ENCODE results near the gene NLE1.
"Not testable (repeated sequence)": the region's sequence is repeated elsewhere in the genome, so short reads cannot be mapped to it uniquely, and the experiment has no call there.

The NLE1 gene

DNA sequence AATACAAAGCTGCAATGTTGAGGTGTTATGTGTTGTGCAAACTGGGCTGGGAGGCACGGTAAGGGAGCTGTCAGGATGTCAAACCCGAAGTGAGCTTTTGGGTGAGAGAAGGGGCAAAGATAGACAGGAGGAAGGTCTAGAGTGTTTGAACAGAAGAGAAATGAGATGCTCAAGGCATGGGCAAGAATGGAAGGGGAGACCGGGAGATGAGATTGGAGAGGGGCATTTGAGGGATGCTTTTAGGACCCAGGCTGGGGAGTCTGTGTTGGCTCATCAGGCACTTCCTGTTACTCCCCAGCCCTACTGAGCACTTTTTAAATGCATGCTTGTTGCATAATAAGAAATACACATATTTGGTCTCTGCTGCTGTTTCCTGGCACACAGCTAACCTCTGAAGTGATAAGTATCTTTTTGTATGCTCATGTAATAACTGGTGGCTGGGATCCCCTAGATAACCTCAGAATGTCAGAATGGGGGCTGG is 19.2 kb upstream of the NLE1 start:
- DNase-seq, result no peak

DNA sequence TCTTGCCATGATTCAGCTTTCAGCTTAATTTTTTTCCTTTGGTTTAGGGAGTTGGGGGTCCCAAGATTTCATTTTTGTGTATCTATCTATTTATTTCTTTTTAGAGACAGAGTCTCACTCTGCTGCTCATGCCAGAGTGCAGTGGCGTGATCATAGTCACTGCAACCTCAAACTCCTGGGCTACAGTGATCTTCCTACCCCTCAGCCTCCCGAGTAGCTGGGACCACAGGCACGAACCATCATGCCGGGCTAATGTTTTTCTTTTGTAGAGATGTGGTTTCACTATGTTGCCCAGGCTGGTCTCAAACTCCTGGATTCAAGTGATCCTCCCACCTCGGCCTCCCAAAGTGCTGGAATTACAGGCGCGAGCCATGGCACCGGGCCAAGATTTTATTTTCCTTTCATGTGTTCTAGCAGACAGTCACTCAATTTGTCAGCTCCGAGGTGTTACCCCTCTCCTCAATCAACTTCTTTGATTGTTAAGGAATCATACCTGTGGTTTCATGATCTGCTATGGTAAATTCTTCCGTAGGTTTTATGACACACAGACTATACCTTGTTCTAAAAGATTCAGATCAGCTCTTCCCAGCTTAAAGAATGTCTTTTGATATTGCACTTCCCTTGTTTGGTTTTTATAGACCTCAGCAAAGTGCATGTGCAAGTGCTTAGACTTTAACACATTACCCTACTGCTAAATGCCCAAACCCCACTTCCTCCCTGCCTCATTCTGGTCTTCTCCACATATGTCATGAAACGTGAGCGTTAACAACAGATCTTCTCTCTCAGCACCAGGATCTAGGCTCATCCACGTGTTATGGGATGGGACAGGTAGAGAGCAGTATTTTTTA is 18.5 kb upstream of the NLE1 start:
- DNase-seq, result peak; percentile 74

DNA sequence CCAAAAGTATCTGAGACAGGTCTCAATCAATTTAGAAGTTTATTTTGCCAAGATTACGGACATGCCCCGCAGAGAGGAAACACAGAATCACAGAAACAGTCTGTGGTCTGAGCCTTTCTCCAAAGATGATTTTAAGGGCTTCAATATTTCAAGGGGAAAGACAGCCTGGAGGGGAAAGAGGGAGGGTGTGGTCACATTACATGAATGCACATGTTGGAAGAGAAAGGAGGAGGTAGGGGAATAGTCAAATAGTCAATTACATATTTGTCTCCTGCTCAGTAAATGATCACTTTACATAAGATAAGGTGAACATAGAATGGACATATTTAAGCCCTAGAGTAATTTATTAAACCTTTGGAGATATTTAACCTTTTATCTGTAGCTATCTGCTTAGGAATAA is 17.8 kb upstream of the NLE1 start:
- DNase-seq, result no peak

DNA sequence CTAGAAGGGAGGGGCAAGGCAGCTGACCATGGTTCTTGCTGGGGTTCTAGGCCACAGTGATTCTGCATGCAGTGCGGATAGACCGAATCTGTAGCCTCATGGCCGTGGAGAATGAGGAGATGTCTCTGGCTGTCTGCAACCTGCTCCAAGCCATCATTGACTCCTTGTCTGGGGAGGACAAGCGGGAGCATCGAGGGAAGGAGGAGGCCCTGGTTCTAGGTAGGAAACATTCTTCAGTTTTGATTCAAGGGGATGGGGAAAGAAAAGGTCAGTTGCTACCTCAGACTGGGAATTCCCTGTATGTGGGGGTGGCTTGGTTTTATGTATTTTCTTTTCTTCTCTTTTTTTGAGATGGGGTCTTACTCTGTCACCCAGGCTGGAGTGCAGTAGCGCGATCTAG is 13.1 kb upstream of the NLE1 start:
- DNase-seq, result no peak

DNA sequence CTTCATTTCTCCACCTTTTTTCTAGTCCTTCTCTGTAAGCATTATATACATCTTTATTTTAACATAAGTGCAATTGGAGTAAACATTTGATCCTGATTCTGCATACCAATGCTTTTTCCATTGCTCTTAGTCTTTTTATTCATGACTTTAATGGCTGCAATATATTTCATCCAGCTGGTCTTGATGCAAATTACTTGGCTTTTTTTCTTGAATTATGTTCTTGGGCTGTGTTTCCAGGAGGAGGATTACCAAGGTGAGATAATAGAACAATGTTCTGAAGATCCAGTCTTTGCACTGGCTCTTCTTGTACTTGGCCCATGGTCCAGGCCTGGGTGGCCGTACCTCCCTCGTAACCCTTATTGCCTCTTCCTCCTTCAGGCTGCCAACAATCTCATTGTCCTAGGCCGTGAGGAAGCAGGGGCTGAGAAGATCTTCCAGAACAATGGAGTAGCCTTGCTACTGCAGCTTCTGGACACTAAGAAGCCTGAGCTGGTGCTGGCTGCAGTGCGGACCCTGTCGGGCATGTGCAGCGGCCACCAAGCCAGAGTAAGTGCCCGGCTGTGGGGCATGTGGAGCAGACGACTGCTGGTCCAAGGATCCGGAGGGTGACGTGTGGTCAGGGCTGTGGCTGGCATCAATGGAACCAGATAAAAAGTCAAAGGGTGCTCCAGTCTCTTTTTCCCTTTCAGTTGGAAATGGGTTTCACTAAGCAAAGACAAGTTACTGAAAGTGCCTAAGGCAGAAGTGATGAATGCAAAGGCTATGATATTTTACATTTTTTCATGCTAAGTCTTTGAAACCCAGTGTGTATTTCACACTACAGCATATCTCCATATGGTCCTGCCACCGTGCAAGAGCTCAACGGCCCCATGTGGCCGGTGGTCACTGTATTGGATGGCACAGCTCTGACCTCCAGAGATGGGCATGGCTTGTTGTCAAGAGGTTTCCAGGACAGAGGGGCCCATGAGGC is 12.4 kb upstream of the NLE1 start:
- no peak for DNase-seq

DNA sequence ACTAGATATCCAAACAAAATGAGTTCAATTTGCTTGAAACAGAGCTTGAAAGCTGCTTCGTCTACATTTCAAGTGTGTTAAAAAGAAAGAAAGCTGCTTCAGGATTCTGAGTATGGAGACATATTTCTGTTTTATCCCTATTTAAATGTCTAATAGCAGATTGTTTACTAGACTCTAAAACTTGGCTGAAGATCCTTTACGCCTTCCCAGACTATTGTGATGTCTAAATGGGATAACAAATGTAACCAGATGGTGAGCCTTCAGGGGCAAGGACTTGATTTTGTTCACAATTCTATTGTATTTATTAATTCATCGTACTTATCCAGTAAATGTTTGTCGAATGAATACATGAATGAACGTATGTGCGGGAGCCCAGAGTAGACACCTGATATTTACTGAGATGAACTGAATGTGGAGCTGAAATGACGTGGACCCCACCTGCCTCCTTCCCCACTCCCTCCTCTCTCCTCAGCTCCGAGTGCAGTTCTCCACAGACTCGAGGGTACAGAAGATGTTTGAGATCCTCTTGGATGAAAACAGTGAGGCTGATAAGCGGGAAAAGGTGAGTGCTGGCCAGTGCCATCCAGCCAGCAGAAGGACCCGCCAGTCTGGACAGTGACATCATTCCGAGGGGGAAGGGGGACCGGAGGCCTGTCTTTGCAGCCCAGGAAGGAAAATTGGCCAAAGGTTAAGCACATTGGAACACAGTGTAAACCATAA is 10.5 kb upstream of the NLE1 start:
- DNase-seq, result no peak

DNA sequence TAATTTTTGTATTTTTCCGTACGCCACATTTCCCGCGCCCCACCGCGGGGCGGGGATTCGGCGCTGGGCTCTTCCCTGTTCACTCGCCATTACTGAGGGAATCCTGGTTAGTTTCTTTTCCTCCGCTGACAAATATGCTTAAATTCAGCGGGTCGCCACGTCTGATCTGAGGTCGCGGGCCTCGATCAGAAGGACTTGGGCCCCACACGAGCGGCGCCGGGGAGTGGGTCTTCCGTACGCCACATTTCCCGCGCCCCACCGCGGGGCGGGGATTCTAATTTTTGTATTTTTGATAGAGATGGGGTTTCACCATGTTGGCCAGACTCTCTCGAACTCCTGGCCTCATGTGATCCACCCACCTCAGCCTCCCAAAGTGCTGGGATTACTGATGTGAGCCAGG is 9.0 kb upstream of the NLE1 start:
- not testable (repeated sequence) for DNase-seq

DNA sequence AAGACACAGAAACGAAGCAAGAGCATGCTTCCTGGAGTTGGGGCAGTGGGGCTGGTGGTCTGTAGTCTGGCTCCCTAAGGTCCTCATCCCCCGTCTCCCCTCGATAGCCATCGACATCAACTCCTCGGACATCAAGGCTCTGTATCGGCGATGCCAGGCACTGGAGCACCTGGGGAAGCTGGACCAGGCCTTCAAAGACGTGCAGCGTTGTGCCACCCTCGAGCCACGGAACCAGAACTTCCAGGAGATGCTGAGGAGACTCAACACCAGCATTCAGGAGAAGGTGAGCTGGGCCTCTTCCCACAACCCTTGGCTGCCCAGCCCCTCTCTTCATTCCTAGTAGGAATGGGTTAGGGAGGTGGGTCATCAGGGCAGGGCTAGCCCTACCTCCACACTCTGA is 7.8 kb upstream of the NLE1 start:
- no peak for DNase-seq

DNA sequence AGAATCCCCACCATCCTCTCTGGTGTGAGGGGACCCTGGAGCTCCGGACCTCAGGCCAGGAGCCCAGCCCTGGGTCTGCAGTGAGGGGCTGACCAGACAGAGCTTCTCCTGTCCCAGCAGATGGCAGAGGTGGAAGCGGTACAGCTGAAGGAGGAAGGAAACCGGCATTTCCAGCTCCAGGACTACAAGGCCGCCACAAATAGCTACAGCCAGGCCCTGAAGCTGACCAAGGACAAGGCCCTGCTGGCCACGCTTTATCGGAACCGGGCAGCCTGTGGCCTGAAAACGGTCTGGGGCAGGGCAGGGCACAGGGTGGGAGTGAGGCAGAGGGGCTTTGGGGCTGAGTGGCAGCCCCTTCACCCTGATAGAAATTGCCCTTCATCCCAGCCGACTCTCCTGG is 6.0 kb upstream of the NLE1 start:
- no peak for DNase-seq

DNA sequence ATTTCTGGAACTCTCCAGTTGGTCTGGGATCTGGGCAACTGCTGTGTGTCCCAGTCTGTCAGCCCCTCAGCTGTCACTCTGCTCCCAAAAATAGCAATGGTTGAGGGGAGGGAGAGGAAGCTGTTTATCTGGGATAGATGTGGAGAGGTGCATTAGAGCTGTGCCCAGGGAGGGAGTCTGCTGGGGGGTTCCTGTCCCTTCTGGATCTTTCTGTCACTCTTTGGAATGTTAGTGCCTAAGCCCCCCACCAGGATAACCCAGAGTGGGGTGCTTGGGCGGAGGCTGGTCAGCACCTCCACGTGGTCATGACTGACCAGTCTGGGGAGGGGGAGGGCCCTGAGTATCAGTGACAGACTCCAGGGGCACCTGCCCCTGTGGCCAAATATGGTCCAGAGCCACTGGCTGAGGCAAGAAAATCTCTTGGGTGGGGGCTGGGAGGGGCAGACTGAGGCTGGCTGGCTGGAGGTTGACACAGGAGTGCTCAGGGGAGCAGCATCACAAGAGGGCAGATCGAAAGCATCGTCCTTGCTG is 5.3 kb upstream of the NLE1 start, which contains the start of gene UNC45B:
TSS of gene UNC45B (plus strand) at position 443 of the 531 bp plus-strand sequence. CDS start 447 bp downstream, outside the sequence.
- no peak for DNase-seq

DNA sequence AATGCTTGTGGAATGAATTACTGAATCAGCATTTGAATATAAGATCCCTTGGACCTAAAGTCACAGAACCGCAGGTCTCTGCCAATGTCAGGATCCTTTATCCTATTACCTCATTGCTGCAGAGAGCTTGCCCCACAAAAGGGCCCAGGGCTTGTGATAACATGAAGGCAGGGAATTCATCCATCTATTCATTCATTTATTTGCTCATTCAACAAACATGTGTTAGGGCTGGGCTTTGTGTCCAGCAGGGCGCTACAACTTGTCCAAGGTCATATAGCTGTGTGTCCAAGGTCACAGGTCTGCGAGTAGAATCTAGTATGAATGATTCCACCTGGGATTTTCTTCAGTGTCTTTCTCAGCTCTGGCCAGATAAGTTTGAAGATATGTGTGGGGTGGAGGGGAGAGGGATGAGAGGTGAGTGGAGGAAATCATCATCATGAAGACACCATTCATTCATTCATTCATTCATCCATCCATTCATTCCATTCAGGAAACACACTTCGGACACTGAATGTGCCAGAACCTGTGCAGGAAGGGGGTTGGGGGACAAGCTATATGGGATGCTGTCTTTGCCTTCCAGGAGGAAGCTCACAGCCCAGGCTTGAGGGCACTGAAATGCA is 4.2 kb upstream of the NLE1 start:
- no peak for DNase-seq

DNA sequence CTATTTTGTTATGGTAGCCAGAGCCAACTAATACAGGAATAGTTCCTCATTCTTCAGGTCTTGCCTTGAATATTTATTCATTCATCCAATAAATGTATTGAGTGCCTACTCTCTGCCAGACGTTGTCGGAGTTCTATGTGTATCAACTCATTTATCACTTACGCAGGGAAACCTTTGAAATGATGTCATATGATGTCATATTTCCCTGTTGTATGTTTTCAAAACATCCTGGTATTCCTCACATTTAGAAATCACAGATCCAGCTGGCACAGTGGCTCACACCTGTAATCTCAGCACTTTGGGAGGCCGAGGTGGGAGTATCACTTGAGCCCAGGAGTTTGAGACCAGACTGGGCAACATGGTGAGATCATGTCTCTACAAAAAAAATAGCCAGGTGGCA is 2.7 kb upstream of the NLE1 start:
- no peak for DNase-seq

DNA sequence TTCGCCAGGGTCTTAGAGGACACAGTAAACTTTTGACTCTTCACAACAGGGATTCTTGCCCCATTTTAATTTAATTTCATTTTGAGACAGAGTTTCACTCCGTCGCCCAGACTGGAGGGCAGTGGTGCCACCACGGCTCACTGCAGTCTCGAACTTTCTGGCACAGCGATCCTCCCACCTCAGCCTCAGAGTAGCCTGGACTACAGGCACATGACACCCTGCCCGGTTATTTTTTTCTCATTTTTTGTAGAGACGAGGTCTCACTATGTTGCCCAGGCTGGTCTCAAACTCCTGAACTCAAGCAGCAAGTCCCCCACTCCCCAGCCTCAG is 329 bp upstream of the NLE1 start:
- no peak for DNase-seq

DNA sequence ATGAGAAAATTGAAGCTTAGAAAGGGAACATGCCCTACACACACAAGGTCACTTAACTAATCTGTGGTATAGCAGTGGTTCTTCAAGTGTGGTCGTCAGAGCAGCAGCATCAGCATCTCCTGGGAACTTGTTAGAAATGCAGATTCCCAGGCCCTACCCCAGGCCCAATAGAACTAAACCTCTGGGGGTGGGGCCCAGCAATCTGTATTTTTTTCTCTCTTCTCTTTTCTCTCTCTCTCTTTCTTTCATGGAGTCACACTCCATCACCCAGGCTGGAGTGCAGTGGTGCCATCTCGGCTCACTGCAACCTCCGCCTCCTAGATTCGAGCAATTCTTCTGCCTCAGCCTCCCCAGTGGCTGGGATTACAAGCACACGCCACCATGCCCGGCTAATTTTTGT is 3.9 kb downstream of the NLE1 start:
- no peak for DNase-seq

DNA sequence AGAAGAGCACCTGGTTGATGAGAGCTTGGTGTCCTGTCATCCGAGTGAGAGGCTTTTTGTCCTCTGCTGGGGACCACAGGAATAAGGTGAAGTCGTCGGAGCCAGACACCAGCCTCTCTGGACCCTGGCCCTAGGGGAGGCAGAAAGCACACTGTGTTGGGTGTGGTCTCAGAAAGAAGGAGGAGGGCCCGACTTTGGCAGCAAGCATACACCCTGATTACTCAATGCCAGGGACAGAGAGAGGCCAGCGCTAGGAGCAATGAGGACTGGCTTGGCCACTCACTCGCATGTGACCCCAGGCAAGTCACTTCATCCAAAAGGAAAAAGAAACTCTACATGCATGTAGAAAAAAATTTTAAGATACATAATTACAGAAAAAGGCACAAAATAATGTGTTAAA is 6.8 kb downstream of the NLE1 start:
- no peak for DNase-seq

DNA sequence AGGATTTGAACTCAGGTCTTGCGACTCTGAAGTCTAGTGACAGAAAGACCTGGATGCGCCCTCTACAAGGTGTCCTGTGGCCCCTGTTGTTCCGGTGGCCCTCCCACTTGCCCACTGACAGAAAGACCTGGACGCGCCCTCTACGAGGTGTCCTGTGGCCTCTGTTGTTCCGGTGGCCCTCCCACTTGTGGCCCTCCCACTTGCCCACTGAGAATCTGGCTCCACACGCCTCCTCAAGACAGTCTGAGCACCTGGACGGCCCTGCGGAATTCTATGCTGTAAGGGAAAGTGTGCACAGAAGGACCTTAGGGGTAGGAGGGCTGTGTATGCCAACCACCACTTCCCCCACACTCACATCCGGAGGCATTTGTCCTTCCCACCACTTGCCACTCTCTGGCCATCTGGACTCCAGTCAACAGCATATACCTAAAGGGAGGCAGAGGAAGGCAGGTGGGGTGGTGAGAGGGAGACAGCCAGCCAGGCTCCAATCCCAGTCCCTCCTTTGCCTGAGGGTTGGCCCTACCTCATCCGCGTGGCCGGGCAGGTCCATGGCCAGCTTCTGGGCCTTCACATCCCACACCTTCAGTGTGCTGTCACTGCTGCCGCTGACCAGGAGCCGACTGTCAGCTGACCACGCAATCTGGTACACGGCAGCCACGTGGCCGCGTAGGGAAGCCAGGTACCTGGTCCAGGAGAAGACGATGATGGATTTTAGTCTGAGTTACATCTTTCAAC is 9.1 kb downstream of the NLE1 start:
- DNase-seq, result no peak

DNA sequence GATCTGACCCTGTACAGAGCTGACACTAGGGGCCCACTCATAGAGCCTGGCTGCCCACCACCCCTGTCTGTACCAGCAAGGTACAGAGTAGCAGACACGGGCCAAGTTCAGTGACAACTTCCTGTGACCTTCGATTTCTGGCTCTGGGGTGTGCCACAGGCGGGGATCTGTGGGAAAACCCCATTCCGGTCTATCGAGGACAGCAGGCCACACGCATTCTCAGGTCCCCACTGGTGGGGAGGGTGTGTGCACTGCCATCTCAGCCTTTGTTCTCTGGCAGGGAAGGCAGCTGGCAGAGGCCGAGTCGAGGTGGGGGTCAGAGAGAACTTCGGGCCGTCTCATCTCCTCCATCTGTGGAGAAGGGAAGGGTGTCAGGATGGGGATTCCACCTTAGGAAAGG is 10.0 kb downstream of the NLE1 start:
- no peak for DNase-seq

DNA sequence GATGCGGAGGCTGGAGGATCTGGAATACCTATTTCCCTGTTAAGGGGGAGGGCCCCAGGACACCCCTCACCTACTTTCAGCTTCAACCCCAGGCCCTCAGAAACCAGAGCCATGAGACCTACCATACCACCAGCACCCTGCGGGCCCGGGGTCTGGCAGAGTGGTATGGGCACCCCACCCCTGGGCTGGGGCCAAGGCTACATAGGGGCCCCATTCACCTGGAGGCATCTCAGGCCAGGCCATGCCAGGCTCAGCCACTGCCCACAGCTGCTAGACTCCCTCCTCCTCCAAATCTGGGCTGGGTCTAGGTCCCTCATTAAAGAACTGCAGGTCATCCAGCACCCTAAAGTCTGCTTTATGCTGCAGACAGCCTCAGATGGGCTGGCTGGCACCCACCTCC is 11.7 kb downstream of the NLE1 start:
- no peak for DNase-seq

DNA sequence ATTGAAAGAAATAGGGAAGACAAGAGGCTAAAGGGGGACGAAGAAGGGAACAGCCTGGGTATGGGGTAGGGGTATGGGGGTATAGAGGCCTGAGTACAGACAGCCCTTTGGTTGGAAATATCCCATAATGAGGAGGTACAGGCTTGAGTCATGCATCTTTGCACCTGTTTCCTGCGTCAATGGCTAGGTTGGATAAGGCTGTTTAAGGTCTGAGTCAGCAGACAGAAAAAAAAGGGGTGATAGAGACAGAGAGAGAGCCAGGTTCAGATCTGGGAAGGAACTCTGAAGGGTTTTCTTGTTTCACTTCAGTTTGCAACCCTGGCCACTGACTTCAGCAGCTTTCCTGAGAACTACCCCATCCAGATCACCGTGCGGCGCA is 12.1 kb downstream of the NLE1 start:
- DNase-seq, result no peak

DNA sequence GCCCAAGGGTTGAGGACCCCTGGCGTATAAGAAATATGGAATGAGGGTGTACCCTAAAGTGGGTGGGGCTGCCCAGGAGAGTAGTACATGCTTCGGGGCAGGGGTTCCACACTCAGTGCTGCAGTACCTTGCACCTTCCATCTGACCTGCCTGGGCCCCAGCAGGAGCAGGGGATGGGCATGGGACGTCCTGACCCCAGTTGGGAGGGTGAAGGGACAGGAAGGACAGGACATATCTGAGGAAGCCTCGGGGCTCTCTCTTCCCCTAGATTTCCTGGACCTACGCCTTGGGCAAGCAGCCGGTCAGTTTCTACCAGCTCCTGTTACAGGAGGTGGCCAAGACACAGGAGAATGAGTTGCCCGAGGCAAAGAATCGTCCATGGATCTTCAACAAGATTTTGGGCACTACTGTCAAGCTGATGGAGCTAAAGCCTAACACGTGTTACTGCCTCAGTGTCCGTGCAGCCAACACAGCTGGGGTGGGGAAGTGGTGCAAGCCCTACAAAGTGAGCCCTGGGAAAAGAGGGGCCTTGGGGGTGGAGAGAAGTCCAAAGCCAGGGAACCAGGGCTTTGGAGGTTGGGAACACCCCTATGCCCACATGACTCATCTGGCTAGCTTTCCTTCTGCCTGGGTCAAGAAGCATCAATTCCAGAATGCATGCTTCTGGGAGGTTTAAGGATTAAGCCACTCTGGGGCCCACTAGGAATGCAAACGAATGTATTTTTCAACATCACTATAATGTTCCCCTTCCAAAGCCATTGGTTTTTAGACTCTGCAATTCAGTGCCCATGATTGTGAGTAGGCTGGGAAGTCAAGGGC is 12.7 kb downstream of the NLE1 start:
- DNase-seq, result no peak

Measured in activated CD8-positive, alpha-beta memory T cell treated with anti-CD3 and anti-CD28 coated beads for 24 hours (primary cell).